Activated naive CD4-positive, alpha-beta T cell treated with anti-CD3 and anti-CD28 coated beads, Interleukin-2, amount 50 U/mL, for 16 hours (primary cell): ENCODE data around the gene SMO.
"Not testable (repeated sequence)": the region's sequence is repeated elsewhere in the genome, so short reads cannot be mapped to it uniquely, and the experiment has no call there.

Experiments
- DNase-seq: peaks from one replicate; pipeline ENCODE4 v3.0.0-alpha.2; 2020

SMO gene

DNA sequence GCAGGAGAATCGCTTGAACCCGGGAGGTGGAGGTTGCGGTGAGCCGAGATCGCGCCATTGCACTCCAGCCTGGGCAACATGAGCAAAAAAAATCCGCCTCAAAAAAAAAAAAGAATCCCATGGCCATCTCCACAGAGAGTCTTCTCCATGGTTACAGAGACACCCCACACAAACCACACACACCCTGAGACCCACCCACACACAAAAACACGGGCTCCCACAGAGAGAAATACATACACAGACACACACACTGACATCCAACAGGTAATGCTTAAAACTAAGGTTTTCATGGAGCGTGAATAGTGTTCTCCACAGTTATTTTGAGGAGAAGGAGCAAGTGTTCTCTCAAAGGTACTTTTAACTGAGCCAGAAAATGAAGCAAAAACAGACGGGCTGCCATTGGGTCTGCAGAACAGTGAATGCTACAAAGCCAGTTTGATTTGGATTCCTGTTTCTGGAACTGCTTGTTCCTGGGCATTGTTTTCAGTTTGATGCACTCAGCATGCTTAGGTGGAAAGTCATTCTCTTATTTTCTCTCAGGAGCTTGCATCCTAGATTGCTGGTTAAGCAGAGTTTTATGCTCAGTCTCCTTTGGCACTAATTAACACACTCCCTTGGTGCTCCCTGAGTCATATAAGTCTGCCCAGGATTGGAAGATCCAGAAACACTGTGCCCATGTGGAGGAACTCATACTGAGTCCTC lies 51.8 kb downstream of the SMO start:
- no peak for DNase-seq

DNA sequence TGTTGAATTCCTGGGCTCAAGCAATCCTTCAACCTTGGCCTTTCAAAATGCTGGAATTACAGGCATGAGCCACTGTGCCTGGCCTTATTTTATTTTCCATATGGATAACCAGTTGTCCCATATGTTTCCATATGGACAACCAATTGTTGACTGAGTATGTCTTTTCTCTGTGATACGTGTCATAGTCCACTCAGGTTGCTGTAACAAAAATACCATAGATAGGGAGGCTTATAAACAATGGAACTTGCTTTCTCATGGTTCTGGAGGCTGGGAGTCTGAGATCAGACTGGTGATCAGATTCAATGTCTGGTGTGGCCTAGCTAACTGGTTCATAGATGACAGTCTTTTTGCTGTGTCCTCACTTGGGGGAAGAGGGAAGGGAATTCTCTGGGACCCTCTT lies 55.8 kb downstream of the SMO start:
- no peak for DNase-seq

DNA sequence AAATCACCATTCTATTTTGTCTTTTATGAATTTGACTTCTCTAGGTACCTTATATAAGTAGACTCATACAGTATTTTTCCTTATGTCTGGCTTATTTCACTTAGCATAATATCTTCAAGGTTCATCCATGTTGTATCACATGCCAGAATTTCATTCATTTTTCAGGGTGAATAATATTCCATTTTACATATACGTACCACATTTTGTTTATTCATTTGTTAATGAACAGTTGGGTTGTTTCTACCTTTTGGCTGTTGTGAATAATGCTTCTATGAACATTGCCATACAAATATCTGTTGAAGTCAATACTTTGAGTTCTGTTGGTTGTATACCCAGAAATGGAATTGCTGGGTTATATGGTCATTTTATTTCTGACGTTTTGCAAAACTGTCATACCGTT lies 57.1 kb downstream of the SMO start:
- DNase-seq: no peak

DNA sequence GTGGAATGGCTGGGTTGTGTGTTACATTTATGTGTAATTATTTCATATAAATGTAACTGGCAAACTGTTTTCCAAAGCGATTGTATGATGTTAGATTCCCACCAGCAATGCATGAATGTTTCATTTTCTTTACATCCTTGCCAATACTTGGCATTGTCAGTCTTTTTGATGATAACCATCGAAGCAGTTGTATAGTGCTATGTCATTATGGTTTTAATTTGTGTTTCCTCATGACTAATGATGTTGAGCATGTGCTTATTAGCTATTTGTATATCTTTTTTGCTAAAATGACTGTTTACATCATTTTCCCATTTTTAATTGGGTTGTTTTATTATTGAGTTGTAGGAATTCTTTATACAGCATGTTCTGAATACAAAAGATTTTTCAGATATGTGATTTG lies 58.7 kb downstream of the SMO start:
- no peak for DNase-seq

DNA sequence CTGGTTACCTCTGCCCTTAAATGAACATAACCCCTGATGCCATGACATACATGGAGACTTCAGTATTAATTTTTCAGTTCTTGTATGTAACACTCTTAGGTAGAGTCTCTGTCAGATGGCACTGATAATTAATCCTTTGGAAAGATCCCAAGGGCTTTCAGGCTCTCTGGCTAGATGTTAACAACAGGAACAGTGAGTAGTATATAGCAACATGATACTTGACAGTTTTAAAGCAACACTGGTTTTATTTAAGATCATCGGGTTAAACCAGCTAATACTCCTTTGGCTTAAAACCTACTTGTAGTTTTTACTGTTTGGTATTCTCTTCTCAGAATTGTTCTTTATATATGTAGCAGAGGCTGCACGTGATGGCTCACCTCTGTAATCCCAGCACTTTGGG lies 63.7 kb downstream of the SMO start:
- no peak for DNase-seq

DNA sequence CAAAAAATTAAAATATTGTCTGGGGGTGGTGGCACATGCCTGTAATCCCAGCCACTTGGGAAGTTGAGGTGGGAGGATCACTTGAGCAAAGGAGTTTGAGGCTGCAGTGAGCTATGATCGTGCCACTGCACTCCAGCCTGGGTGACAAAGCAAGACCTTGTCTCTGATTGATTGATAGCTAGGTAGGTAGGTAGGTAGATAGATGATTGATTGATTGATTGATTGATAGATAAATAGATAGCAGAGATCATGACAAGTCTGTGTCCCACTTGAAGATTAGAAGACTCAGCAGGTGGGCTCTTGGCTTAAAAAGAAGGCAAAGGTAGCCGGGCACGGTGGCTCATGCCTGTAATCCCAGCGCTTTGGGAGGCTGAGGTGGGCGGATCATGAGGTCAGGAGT lies 64.2 kb downstream of the SMO start:
- DNase-seq: not testable (repeated sequence)

DNA sequence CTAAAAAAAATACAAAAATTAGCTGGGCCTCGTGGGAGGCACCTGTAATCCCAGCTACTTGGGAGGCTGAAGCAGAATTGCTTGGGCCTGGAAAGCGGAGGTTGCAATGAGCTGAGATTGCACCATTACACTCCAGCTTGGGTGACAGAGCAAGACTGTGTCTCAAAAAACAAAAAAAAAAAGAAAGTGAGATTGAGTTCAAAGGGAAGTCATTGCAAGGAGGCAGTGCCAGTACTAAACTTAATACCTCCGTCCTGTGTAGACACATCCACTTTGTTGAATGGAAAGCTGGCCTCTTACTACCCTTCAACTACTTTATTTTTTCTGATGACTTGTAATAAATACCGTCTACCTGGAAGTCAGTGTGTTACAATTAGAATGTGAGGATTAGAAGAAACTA lies 67.4 kb downstream of the SMO start:
- DNase-seq: no peak

DNA sequence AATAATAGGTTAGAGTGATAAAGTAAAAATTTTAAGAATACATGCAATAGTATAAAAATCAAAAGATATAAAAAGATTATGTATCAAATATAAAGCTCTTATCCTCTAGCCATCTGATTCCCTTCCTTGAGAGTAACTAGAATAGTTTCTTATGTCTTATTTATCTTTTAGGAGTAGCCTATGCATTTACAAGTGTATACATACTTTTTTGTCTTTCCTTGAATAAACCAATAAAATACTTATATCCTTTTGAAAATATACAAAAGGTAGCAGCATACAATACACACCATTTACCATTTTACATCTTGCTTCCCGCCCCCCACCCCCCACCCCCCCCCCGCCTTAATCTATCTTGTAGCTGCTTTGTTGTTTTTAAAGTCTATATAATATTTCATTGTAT lies 67.8 kb downstream of the SMO start:
- no peak for DNase-seq

DNA sequence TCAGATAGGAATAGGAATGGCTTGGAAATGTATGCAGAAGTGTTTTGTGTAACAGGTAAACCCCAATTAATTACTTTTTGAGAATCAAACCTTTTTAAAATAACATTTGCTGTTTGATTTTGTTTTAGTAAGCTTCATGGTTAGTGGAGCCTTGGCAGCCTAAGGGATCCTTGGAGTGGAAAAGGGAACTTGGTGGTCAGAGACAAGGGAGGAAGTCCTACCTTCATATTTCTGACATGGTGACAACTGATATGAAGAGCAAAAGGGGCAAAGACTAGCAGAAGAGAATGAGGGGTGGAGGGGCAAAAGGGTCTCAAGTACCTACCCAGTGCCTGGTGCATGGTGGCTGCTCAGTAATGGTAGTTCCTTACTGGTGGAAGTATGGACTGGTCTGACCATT lies 68.7 kb downstream of the SMO start:
- DNase-seq: no peak

DNA sequence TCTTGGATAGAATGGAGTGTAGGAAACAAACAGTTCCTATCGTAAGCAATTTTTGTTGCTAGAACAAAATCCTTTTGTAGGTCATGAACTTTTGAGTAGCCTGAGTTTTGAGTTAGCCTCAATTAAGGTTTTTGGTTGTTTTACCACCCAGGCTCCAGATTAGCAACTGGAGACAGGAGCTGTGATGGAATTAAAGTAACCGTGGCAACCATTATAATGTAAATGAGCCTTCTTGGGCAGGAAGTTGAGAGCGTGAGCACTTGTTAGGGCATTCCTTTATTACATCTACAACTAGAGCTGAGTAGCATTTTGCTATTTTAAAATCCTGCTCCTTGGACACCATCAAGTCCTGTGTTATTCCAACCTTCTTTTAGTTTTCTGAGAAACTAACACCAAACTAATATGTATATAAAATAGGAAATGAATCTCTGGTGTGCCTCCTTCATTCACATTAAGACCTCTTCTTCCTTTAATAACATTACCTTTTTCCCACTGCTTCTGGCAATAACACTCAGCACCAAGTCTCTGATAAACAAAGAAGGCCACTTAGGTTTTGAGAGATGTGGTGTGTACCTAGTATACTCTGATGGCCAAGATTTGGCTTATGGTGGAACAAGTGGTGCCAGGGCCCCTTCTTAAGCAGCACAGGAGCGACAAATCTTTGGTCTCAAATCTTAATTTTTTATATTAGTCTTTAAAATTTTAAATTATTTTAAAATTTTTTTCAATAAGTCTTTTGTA lies 70.4 kb downstream of the SMO start:
- no peak for DNase-seq

DNA sequence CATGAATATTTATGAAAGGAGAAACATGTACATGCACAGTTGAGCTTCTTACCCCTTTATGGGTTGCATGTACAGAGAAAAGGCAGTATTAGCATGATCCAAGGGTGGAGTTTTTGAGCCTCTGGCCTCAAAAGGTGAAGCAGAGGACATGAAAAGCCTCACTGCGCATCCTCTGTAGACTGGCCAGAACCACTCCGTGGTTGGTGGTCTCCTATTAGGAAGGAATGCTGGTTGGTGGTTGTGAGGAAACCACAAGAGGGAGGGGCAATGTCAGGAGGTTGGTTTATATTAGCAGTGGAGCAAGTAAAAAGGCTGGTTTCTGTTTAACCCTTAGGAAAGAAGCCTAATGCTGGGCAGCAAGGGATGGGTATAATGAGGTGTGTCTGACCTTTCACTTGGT lies 73.9 kb downstream of the SMO start:
- no peak for DNase-seq
